Left forelimb (tissue), 1 donor: ENCODE results near the gene NAV3.
"Not testable (repeated sequence)": the region's sequence is repeated elsewhere in the genome, so short reads cannot be mapped to it uniquely, and the experiment has no call there.

Source experiments
- DNase-seq: peaks from one replicate; pipeline ENCODE4 v3.0.0-alpha.2; 2018; ENCODE audit warnings: low spot score

Gene NAV3

DNA sequence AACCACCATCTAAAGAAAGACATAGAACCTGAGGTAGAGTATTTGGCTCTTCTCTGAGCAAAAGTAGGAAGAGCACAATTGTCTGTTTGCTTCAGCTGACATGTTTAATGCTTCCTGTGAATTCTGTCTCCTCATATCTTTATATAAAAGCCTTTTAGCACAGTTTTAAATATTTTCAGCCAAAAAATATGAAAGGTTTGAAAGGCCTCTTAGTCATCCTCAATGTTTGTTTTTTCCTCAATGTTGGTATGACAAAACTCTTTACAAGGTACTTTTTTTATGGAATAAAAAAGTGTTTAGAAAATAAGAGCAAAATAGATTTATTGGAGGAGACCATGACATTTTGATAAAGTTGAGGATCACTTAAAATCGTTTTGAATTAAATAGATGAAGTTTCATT is 360.9 kb downstream of the NAV3 start:
- no peak for DNase-seq

GRCh38 chr12:78192979-78193378 is 362.3 kb downstream of the NAV3 start:
- DNase-seq = no peak

- DNase-seq = no peak
Observed at GRCh38 chr12:78194448-78194847, 363.8 kb downstream of the NAV3 start.

GRCh38 chr12:78198896-78199295 is 368.2 kb downstream of the NAV3 start:
- DNase-seq = no peak

DNA sequence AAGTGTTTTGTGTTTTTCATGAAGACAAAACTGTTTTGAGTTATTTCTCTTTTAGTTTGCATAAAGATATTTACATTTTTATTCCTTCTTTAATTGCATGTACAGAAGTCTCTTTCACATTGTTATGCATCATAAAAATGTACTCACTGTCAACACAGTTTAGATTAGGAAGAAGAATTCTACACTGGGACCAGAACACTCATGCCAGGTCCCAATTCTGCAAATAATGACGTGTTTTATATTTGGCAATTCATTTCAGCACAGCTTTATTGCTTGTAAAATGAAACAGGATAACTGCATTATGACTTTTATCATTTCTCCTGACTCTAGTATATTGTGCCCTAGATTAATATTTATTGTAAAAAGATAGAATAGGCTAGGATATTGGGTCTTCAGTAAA is 369.2 kb downstream of the NAV3 start:
- DNase-seq = no peak

DNA sequence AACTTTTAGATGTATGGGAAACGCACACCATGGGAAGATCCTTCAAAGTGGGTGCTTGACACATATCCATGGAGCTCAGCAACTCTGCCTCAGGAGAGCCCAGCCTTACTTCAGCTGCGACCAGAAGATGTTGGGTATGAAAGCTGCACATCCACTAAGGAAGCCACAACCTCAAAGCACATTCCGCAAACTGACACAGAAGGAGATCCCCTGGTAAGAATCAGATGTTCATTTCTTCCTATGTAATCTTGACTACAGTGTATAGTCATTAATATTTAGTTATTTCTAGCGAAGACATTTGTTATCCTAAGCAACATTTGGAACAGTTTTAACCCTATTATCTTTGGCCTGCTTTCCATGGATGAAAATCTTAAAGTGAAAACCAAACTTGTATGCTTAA is 374.2 kb downstream of the NAV3 start:
- DNase-seq = no peak

GRCh38 chr12:78208092-78208491 is 377.4 kb downstream of the NAV3 start:
- no peak for DNase-seq

DNA sequence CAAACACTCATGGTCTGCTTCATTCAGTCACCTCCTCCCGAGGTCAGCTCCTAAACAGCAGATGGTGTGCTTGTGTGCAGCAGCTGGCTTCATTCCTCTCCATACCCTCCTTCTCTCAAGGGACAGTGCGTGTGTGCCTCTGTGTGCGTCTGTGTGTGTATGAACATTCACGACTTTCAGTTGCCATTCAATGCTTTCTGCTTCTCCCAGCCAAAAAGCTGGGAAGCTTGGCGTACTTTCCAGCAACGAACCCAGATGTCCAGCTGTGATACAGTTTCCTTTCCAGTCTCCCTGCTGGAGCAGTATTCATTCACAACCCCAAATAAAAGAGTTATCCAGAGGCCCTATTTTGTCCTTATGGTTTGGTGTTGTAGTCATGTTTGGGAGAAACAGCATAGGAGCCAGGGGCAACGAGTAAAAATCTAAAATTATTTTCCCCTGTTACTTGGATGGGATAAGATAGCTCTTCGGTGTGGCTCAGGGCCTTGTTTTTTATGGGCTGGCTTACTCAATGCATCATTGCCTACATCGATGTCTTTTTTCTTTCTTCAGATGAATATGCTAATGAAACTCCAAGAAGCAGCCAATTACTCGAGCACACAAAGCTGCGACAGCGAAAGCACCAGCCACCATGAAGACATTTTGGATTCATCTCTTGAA is 379.3 kb downstream of the NAV3 start:
- DNase-seq = peak; percentile 66

DNA sequence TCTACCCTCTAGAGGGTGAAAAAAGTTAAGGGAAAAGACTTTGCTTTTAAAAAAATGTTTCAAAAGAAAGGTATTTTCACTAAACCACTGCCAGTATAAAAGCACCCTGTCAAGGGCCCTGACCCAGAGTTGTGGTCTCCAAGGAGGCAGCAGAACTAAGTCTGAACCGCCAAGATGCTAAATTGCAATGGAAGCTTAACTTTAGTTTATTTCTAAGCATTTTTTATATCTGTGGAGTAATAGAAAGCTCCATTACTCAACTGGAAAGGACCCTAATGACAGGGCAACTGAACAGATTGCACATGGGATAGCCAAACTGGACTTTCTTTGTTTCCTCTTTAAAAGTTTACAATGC is 379.8 kb downstream of the NAV3 start:
- no peak for DNase-seq

- DNase-seq = no peak
Observed at GRCh38 chr12:78210894-78211302, 380.2 kb downstream of the NAV3 start.

DNA sequence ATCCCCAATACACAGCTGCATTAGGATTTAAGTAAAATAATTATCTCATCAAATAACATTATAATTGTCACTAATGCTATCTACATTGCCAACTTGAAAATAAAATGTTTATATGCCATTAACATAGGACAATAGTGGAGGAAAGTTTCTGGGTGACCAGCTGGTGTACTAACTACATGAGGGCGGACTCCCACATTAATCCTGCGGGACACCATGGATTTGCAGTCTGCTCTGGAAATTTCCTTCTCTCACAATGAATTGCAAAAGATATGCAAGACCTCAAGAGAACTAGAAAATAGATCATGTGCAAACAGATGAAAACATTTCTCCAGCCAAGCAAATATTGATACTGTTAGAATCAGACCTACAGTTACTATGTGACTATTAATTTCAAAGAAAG is 390.1 kb downstream of the NAV3 start:
- no peak for DNase-seq

DNA sequence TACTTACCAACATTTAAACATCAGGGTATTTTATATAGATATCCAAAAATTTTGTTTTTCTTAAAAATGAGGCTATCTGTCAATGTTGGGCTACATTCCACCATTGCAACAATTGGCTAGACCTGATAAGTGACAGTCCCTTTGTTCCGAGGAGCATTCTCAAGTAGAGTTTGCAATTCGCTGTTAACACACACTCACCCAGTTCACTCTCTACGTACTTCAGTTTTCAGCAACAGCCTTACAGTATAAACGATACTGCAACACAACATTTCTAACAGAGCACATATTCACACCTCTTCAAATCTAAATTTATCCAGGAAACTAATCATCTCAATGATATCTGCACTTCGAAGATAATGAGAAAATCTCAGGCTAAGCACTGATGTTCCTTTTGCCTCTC is 393.5 kb downstream of the NAV3 start:
- no peak for DNase-seq

- DNase-seq = no peak
Observed at GRCh38 chr12:78226763-78227162, 396.1 kb downstream of the NAV3 start.

DNA sequence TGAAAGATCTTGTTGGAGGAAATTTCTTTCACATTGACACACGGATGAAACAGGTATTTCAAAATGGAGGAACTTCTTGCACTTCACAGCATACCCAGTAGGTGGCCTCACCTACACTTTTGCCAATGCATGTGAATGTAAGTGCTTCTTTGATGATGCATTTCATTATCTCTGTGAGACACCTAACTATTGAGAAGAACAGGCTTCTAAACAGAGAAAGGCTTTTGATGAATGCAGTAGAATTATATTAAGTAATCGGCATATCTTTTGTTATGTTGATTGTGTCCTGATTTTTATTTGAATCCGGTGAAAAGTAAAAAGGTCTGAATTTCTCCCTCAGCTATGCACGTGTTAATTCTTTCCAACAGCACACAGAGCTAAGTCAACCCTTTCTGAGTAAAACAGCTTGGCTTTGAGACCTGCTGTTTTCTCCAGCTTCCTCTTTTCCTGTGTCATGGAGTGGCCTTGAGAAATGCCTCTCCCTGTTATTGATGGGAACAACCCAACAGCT is 399.0 kb downstream of the NAV3 start:
- DNase-seq = no peak

DNA sequence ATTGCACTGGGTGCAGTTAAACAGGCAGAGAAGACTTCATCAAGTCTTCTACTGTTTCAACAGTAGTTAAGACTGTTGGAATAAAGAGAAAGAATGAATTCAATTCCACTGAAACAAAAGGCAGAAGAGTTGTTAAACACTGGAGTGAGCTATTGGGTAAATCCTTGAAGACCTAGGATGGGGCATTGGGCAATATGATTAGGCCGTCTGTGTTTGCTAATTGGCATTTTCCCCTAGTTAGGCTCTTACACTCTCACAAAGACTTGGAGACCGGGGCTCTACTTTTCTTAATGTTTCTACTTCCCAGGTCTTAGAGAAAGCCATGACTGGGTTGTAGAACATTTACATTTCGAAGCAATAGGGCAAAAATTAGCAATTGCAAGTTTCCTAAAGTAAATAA is 402.1 kb downstream of the NAV3 start:
- no peak for DNase-seq

- DNase-seq = no peak
Observed at GRCh38 chr12:78236264-78236663, 405.6 kb downstream of the NAV3 start.

DNA sequence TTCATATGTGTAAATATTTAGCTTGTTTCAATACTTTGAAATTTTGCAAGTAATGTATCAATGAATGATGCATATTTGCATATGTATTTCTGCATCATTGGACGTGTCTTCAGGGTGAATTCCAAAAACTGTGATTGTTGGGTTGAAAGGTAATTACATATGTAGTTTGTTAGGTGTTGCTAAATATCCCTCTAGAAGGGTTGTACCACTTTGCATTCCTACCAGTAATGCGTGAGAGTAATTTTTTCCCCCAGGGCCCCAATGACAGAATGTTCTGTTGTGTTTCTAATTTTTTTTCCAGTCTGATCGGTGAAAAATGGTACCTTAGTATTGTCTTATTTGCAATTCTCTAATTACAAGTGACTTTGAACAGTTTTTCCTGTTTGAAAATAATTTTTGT is 408.9 kb downstream of the NAV3 start:
- no peak for DNase-seq

- no peak for DNase-seq
Observed at GRCh38 chr12:78240827-78241226, 410.1 kb downstream of the NAV3 start.

GRCh38 chr12:78241446-78241845 is 410.8 kb downstream of the NAV3 start:
- no peak for DNase-seq

- no peak for DNase-seq
Observed at GRCh38 chr12:78244916-78245507, 414.3 kb downstream of the NAV3 start.

GRCh38 chr12:78248321-78248720 is 417.6 kb downstream of the NAV3 start:
- DNase-seq = no peak

- no peak for DNase-seq
Observed at GRCh38 chr12:78249578-78249977, 418.9 kb downstream of the NAV3 start.

DNA sequence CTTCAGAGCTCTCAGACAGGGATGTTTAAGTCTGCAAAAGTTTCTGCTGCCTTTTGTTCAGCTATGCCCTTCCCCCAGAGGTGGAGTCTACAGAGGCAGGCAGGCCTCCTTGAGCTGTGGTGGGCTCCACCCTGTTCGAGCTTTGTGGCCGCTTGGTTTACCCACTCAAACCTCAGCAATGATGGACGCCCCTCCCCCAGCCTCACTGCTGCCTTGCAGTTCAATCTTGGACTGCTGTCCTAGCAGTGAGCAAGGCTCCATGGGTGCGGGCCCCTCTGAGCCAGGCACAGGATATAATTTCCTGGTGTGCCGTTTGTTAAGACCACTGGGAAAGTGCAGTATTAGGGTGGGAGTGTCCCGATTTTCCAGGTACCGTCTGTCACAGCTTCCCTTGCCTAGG is 427.0 kb downstream of the NAV3 start:
- DNase-seq = not testable (repeated sequence)

GRCh38 chr12:78260976-78261375 is 430.3 kb downstream of the NAV3 start:
- DNase-seq = no peak
